Sigmoid colon (tissue), 4 donors: ENCODE measurements around the gene NTMT1.

Experiments used
- CTCF ChIP-seq, 4 experiments: fragments of 450-650 bp in 3 of 4; fragments of 200-600 bp in 1 of 4; IDR thresholded peaks; one replicate each; pipeline ENCODE4 v1.5.1; 2016 to 2019; ENCODE audit warnings: antibody characterized with exemption in 4 of 4, mild to moderate bottlenecking in 3 of 4, moderate library complexity in 2 of 4
- EP300 ChIP-seq, 4 donors: sonication (generic); formaldehyde crosslinking; IDR thresholded peaks; one replicate each; pipeline ENCODE4 v1.6.1; 2017; ENCODE audit warnings: antibody characterized with exemption in 4 of 4
- POLR2A ChIP-seq, 2 donors: fragments of 450-650 bp; IDR thresholded peaks; one replicate each; pipeline ENCODE4 v1.6.1; 2016; ENCODE audit warnings: antibody characterized with exemption in 2 of 2, mild to moderate bottlenecking in 2 of 2, moderate library complexity in 2 of 2
- POLR2AphosphoS5 ChIP-seq, 4 donors: sonication (generic); formaldehyde crosslinking; IDR thresholded peaks; one replicate each; pipeline ENCODE4 v1.6.1; 2017; ENCODE audit warnings: antibody characterized with exemption in 4 of 4

GRCh38 chr9:129671065-129671464, 45.1 kb downstream of the NTMT1 start:
- TF ChIP-seq CTCF (IDR thresholded peaks at IDR 0.05) = no peak
- no peak for TF ChIP-seq POLR2A (IDR thresholded peaks at IDR 0.05)
- no peak for TF ChIP-seq EP300 (IDR thresholded peaks at IDR 0.05)
- no peak for TF ChIP-seq POLR2AphosphoS5 (IDR thresholded peaks at IDR 0.05)
